ENCODE data around the gene RAPGEF4.

RAPGEF4 gene

DNA sequence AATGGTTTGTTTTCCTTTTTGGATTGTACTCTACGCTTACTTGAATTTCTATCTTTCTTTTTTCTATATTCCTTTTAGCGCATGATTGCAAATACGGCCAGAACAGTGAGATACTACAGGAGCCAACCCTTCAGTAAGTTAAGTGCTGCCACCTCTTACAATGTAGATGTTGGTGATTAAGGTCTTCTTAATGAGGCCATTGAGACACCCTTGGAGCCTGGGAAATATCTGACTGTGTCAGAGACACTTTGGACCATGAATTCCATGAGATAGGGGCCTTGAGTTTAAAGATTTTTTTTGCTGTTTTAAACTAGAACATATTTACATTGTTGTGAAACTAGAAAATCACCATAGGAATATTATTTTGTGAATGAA is 312.9 kb downstream of the RAPGEF4 start:
- no peak for DNase-seq

DNA sequence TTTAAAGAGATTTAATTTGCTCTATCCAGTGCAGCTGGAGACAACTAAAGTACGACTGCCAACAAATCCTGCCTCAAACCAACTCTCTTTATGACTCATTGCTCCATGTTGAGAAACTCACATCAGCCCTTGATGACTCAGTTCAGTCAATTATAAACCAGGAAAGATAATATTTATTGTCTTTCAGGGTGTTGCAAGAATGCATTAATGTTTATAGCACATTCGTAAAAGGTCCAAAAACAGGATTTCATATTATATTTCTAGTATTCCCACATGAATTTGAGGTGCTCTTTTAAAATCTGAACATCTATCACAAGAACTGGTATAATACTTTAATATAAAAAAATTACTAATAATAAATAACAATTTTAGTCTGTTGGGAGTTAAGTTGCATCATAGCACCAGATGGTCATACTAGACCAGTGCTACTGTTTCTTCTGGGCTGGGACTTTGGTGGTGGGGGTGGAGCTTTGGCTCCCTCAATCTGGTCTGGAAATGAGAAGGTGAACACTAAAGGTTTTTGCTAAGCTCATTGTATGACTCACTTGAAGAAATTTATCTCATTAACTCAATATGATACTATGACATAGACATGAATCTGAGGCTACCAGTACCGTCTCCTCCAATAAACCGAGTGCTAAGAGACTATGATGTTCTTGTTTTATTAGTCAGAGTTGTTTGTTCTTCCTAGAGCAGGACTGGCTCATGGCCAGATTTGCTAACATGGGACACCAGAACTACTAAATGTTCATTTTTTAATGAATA is 313.4 kb downstream of the RAPGEF4 start:
- peak; percentile 60 for DNase-seq

DNA sequence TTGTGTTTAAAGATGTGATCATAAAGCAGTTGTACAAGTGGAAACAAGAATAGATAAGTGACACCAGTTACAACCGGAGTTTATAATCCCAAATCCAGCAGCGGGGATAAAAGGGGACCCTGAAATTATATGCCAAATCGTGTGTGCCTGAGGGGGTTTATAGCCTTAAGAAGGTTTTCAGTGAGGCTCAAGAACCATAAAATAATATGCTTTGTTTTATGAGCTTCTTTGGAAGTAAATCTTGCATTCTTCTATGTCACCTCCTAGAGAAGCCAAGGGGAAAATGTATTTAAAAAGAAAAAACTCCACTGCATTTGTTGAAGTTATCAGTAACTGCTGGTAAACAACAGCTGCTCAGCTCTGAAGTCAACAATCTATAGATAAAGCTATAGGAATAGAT is 314.2 kb downstream of the RAPGEF4 start:
- no peak for DNase-seq

DNA sequence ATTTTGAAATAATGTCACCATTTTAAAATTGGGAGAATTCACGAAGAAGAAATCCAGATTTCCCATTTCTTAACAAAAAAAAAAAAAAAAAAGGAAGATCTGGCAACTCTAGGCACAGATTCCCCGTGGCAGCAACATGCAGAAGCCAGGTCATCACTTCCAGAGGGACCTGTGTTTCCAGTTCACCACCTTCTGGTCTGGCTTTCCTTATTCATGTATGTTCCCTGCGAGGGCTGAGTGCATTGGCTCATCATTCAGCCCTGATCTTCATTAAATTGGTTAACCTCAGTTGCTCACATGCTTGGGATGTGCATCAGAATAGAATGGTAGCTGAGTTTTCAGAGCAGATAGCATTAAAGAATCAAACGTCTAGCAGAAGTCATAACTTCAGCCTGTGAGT is 315.0 kb downstream of the RAPGEF4 start:
- no peak for DNase-seq

DNA sequence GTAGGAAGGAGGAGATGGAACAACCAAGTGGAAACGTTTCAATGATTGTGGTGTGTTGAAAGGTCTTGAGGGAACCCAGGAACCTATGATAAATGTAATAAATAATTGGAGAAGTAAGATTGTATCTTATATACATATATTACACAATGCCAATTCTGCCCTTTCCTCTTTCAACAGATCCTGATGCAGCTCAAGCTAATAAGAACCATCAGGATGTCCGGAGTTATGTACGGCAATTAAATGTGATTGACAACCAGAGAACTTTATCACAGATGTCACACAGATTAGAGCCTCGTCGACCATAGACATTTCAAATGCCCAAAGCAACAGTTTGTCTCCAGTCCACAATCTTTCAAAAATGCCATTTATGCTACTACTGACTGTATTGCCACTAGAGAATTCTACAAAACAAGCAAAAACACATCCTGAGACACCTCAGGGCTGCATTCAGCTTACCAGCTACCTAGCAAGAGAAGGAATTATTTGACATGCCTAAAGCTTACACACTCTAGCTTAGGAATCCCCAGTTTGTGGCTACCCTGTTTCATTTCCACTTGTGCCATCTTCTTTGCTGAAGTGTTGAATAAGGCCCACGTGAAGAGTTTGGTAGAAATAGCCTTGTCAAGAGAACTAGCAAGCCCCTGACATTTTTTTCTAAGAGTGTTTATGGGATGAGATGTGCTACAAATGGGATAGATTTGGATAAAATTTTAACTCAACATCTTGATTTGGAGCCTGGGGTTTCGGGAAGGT is 316.0 kb downstream of the RAPGEF4 start:
- no peak for DNase-seq

DNA sequence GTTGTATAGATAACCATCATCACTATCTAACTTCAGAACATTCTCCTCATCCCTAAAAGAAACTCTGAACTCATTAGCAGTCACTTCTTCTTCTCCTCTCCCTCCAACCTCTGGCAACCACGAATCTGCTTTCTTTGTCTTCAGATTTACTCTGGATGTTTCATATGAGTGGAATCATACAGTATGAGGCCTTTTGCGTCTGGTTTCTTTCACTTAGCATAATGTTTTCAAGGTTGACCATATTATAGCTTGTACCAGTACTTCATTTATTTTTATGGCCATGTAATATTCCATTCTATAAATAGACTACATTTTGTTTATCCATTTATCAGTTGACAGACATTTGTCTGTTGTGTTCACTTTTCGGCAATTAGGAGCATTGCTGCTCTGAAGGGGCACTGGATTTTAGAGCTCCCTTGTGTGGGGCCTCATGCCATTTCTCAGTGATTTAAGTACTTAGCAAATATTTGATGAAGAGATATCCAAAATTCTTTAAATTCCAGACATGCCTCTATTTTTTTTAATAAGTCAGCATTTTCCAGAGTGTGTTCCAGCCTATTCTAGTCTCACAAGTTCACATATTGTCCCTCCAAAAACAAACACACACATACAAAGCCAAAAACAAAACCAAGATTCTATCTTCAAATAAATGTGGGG is 317.5 kb downstream of the RAPGEF4 start:
- no peak for DNase-seq

DNA sequence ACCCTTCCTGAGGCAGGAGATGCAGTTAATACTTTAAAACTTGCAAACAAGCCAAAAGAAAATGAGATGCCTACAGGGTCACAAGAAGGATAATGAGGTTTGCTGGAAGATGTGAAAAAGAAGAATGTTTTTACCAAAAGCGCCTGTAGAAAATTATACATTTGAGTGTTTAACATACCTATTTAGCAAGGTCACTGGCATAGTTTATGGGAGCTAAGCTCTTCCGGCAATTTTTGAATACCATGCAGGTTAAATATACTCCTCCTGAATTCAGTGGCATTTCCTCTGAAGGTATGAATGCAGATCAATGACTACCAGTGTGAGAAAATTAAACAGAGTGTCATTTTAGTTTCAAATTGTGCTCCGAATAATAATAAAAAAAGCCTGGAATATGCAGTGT is 318.8 kb downstream of the RAPGEF4 start:
- no peak for DNase-seq

DNA sequence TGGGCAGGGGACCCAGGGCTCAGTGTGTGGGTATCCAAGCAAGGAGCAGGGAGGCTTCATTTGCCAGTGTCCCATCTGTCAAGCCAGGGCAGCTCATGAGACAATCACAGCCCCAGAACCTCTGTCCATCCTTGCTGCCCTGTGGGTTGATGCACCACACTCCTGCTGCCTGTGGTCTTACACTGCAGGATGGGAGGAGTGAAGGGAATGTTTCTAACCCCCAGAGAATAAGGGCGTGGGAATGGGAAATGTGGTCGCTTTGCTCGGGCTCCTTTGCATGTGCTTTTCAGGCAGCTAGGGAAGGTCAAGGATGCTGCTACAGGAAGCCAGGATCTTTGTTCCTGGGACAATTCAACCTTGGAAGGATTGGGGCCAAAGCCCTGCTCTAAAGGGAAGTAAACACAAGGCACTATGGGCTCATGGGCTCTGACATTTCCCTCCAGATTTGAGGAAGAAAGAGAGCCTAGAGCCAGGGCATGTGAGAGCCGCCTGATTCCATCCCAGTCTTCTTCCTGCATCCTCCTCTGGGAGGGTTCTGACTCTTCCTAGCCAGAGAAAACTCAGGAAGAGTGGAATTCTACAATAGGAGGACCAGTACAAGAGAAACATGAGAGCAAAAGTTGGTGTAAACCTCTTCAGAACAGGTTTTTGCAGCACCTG is 321.2 kb downstream of the RAPGEF4 start:
- DNase-seq: no peak

DNA sequence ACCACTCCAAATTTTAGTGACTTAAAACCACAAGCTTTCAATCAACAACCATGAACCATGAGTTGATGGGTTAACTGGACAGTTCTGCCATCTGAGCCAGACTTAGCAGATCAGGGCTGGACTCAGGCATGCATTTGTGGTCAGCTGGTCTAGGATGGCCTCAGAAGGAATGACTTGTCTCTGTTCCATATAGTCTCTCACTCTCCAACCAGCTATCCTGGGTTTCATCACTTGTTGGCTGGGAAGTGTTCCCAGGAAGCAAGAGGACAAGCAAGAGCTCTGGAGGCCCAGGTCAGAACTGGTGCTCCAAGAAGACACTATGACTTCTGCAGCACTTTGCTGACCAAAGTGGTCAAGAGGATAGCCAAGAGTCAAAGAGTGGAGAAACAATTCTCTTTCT is 322.5 kb downstream of the RAPGEF4 start:
- no peak for DNase-seq

DNA sequence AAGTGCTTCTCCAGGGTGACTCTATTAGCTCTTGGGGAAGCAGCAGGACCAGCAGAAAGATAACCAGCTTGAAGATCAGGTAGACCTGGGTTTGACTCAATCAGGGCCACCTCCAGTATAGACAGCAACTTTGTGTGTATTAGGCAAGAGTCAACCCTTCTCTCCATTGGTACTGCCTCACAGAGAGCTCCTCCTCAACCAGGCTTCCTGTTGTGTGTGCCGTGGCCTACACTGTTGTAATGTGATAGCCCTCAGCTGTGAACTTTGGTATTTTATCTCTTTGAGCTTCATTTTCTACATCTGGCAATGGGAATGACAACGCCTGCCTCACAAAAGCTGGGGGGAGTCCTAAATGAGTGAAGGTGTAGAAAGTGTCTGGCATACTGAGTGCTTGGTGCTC is 323.0 kb downstream of the RAPGEF4 start:
- no peak for DNase-seq

DNA sequence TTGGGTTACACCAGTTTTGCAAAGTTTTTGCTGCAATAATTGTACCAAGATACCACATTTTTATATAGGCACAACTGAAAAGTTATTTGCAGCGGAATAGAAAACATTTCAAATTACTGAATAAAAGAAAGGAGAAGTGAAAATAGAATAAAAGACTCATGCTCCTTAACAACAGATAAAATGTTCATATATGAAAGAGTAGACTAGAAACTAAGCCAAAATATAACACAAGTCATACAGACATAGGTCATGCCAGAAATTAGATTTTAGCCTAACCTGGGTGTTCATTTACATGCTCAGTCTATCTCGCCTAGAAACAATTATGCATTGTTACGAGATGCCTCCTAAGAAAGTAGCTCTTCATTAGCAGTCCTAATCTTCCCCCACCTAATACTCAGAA is 323.6 kb downstream of the RAPGEF4 start:
- DNase-seq: no peak

DNA sequence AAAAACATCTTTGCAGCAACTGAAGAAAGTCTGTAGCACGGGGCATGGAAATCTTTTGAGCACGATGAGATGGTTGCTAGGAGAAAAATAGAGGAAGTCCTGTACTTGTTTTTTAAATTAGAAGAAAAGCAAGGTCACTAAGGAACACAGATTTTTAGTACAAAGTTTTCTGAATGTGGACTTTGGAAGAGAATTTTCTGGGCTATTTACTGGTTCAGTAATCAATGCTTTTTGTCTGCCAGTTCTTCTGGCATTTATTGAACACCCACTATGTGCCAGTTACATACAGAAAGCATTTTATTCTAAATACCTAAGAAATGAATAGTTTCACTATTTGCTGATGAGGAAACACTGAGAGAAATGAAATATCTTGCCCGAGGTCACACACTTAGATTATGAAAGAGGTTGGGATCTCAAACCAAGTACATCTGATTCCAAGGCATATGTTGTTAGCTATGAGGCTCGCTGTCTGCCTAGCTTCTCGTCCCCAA is 324.4 kb downstream of the RAPGEF4 start:
- no peak for DNase-seq

DNA sequence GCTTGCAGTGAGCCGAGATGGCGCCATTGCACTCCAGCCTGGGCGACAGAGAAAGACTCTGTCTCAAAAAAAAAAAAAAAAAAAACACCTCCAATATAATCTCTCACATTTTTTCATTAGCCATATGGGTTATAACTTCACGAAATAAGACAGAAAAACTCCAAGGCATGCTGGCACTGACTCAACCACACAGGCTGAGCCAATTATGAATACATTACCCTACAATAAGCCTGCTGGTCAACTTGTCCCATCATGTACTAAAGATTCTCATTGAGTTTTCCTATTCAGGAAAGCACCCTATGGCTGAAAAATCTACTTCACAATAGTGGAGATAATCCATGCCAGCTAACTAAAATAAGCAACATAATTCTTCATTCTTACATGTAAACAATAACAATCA is 327.2 kb downstream of the RAPGEF4 start:
- DNase-seq: no peak

DNA sequence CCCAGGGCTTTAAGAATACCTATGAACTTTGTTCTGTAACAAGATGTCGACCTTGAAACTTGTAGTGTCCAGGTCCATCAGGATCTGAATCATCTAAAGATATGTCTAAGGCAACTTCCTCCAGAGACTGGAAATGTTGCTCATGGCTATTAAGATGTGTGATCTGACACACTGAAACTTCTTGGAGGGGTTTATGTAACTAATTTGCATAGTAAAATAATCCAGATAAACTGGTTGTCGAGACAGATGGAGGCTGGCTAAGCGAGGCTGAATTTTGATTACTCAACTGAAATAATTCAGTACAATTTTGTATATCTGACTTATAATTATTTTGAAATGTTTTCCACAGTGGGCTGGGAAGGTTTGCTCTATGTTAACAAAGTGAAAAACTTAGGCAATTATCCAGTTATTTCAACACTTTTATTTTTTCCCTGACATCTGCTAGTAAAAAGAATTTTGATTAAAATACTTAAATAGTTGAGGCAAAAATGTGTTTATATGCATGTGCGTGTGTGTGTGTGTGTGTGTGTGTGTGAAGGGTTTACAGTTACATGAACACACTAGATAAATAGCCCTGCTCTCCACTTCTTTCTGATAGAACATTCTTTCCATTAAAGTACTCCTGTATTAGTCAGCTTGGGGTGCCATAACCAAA is 328.6 kb downstream of the RAPGEF4 start:
- no peak for DNase-seq

DNA sequence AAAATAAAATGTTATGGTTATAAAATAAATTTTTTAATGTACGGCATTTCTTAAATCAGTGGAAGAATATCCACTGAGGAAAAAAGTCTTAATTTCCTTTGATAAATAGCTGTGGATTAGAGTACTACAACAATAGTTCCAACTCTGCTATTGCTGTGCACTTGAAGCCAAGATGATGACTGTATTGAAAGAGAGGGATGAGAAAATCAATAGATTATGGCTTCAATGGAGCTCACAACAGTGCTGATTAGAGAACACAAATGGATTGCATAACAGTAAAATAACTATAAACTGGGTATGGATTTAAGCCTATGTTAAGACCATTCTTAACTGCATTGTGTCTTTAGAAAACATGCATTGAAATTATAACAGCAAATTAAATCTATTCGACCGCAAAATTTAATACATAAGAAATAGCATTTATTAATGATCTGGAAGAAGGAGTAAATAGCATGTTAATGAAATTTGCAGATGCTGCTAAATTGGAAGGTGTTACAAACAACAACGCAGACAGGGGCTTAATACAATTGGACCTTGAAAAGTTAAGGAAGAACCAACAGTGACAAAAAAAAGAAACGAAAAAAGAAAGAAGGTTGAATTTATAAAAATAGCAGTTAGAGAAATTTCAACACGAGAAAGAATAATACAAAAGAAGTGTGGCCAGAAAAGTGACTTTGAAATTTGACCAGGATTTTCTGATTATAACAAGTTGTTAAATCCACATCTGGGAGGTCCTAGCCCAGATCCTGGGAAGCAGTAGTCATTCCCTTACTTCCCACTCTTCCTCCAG is 331.4 kb downstream of the RAPGEF4 start:
- DNase-seq: no peak

DNA sequence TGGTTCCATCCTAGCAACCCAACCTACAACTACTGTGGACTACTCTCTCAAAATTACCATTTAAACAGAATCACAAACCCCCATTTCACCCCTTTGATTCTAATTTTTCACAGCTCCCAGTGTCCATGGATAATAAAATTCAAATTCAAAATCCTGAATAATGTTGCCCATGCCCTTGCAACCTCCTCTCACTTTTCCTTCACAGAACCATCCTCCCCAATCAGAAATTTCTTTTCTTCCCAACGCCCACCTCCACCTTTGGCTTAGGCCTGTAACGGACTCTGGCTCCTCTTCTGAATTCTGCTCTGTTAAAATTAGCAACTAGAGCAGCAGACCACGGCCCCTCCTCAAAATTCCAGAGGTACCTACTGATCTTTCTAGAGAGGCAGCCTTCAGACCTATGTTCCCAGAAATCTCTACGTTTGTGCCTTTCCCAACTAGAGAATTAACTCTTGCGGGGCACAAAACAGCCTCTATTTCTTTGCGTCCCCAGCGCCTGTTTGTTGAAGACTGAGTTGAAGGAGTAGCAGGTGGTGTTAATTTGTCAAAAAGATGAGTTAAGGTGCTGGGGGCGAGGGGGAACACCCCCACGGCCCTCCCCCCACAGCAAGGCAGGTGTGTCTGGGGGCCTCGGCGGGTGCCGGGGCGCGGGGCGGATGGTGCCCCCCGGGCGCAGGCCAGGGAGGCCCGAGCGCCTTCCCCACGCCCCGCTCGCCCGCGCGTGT is 339.6 kb downstream of the RAPGEF4 start:
- DNase-seq: no peak

DNA sequence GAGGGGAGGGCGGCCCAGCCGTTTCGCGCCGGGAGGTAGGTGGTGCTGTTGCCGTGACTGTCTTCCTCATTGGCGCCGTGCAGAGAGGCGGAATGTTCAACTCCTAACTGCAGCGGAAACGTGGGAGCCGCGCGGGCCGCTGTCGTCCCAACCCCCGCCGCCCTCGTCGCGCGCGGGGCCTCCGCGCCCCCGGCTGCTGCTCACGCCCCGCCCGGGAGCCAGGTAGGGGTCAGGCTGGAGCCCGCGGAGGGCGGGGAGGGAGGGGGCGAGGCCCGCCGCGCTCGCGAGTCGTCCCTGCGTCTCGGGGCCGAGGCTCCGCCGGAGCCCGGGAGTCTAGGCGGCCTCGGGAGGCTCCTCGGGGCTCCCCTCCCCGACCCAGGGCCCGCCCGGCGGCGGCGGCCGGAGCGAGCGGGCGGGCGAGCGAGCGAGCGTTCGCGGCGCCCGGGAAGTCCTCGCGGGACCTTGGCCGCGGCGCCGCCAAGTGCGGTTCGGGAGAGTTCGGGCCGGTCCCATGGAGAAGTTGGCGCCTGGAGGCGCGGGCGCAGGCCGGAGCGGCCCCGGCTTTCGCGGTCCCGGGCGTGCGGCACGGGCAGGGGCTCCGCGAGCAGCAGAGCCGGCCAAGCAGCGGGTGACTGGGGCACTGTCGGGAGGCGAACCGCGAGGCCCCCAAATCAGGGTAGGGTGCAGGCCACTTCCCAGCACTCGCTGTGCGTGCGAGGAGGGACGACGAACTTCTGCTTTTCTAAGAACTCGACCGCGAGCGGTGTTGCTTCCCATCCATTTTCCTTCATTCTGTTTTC is 340.3 kb downstream of the RAPGEF4 start, which contains the start of gene MAP3K20:
Gene MAP3K20 (plus strand): TSS at position 66 of the 800 bp plus-strand sequence. CDS start 15,186 bp downstream, outside the sequence.
- DNase-seq: peak; percentile 31

DNA sequence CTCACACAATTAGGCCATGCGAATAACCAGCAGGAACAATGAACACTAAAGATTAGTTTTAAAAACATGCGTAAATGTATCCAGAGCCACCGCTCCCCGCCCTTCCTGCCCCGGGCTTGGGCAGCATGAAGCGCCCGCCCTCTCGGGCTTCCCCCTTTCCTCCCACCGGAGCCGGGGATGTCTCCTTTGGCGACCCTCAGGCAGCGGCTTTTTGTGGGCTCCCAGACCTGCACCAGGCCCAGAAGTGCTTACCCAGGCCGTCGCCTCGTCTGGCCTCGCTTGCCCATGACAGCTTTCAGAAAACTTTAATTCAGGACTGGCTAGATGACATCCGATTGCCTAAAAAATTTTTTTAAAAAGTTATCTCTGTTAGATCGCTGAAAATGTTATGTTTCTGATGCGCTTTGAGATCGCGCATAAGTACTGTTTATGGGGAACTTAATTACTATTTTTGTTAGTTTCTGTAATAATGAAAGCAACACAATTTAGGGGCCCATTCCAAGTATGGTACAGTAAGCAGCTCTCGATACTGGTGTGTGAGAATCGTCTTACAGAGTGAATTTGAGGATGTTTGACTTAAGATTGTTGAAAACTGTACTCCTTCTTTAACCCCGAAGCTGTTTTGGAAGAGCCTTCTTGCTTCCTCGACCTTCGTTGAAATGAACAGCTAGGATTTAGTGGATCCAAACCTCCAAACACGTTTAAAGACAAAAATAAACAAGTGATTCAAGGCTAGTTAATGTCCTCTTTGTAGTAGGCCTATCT is 341.1 kb downstream of the RAPGEF4 start:
- DNase-seq: peak; percentile 8

DNA sequence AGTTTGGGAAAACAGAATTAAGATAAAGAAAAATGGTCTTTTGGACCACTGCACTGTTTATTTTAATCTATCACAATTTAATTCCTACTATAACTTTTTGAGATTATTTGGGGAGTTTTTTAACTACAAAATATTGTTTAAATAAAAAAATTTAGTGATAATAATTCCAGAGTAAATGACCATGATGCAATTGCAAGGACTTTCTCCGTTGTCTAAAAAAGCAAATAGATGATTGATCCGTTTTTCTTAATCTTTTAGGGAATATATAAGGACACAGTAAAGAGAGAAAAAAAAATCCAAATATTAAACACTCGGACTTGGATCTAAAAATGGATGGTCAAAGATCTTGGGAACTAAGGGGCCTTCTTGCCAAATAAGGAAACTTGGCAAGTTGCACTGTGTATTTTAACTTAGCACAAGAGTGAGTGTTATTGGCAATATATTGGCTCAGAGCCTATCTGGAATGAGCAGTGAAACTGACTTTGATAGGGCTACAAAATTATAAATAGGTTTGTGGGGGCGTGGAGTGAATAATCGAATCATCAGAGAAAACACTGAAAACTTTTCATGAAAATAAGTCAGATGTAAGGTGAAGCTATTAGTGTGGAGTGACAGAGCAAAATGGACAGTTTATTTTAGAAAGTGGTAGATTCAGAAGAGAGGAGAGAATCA is 342.0 kb downstream of the RAPGEF4 start:
- no peak for DNase-seq
